Jurkat, Clone E6-1 (cell line): ENCODE results near the gene CYFIP2.

Experiments
- DNase-seq: peaks from one replicate; pipeline ENCODE4 v3.0.0-alpha.2; 2011; ENCODE audit warnings: low read depth, low spot score
- H3K4me3 ChIP-seq: 2 replicates; pipeline ENCODE4 v1.5.1; 2011; ENCODE audit warnings: mild to moderate bottlenecking, low read length, control low read depth, moderate library complexity

Gene CYFIP2

DNA sequence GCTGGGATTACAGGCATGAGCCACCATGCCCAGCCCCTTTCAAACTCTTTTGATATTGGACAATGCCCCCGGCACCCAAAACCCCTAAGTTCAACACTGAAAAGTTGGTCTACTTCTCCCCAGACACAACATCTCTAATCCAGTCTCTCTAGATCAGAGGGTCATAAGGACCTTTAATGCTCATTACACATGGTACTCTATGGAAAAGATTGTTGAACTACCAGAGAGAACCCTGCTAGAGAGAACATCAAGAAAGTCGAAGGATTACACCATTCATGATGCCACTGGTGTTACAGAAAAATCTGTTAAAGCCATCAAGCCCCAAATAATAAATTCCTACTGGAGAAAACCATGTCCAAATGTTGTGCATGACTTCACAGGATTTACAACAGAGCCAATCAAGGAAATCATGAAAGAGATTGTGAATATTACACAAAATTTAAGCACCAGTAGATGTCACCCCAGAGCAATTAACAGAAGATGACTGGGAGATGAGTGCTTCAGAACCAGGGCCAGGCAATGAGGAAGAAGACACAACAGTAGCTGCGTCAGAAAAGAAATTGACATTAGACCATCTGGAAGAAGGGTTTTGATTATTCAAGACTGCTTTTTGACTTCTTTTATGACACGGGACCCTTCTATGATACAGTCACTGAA is 165.7 kb downstream of the CYFIP2 start:
- DNase-seq = peak; percentile 49
- H3K4me3 ChIP-seq = no peak overlapping the region

DNA sequence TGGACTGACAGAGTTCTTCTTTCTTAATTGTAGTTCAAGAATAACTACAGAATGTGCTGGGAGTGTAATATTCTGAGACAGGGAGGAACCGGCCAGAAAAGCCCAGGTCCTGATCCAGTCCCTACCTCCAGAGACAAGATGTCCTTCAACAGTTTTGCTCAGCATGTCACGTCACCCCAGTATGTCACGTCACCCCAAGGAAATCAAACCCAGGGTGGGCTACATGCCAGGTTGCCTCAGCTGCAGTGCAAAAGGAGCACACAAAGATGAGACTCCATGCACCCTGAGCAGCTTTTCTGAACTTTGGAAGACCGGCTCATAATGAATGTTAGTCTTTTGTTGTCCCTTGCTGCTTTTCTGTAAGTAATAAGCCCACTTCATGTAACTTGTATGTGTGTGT is 168.2 kb downstream of the CYFIP2 start:
- DNase-seq = no peak
- H3K4me3 ChIP-seq = no peak overlapping the region

DNA sequence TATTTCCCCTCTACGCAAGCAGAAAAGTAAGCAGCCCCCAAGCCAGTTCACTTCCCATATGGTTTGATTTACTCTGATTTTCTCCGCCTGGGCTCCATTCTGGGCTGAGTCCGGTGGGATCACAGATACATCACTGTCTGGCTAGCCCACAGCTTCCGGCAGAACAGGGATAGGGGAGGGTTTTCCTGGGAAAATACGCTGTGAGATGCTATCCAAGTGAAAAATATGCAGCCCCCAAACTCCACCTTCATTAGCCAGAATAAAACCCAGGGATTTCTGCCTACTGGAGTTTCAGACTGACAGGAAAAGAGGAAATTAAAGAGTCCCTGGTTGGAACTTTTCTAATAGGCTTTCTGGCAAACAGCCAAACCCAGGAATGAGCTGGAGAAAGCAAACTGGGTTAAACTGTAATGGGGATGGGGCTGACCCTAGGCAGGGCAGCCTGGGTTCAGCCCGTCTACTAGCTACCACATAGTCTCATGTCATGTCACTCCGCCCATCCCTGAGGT is 177.2 kb downstream of the CYFIP2 start:
- no peak overlapping the region for H3K4me3 ChIP-seq
- DNase-seq = no peak

DNA sequence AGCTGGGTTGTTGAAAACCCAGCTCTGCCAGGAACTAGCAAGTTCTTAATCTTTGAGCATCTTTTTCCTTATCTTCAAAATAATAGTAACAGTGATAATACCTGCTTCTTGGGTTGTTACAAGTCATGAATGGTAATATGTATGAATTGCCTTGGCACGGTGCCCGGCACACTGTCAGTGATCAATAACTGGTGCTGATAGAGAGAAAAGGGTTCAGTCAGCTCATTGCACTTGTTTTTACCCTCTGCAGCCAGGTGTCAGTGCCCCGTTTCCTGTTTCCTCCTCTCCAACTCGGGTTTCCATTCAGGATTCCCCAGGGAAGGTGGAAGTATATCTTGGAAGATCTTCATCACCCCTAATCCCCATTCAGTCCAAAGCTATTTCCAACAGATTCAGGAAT is 178.3 kb downstream of the CYFIP2 start:
- DNase-seq = no peak
- H3K4me3 ChIP-seq = no peak overlapping the region
